NCI-H1436 (cell line): ENCODE results near the gene TTK.
A peak's percentile ranks its signal among the peaks of the same experiment; 100 is the strongest.

ENCODE experiments used
- DNase-seq: peaks from one replicate; lab custom pipeline; 2025; lab: John Stamatoyannopoulos, UW

Gene TTK

DNA sequence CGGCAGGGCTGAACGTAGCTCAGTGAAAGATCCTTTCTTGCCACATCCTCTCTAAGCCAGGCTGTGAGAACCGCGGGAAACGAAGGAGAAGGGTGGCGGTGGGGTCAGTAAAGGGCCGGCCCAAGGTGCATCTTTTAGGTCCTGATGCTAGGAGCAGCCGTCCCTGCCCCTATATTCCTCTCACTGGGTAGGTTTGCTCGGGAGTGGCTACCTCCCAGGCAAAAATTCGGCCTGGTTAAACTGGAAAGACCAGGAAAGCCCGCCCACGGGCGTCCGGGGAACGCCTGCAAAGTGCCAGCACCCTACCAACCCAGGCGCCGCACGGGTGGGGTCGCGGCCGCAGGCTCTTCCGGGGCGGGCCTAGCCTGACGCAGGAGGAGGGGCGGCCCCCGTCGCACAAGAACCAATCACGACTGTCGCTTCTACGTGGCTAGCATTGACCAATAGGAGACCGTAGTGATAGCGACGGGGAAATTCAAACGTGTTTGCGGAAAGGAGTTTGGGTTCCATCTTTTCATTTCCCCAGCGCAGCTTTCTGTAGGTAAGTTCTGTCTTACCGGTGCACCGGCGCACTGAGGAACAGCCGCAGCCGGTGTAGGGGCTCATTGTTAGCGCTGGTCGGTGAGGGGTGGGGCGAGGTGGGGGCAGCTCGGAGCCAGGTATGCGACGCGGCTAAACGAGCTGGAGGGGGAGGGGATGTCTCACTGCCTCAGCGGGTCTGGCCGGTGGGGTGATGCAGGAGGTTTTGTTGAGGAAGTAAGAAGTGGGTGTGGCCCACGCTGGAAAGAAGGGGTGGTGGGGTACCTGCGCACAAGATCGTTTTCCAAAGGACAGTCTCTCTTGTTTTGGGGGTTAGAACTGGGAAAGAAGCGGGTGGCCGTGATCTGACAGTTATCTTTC lies at the start of gene TTK:
TTK (plus strand) TSS at position 477 of the 900 bp plus-strand sequence. CDS start 1,195 bp downstream, outside the sequence.
- peak; percentile 91 for DNase-seq

DNA sequence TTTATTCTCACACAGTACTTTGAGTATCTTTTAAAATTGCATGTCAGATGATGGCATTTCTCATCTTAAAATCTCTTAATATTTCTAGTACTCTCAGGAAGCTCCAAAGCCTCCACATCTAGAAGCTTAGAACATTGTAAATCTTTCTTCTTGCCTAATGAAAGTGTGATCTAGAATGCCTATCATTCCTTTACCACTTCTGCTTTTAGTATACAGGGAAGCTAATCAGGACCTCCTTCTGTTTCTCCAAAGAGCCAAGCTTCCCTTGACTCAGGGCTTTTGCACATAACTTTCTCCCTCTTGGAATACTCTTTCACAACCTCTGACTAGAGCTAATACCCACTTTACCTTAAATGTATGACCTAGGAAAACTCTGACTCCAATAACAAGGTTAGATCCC lies 49.6 kb upstream of the TTK start:
- no peak for DNase-seq

DNA sequence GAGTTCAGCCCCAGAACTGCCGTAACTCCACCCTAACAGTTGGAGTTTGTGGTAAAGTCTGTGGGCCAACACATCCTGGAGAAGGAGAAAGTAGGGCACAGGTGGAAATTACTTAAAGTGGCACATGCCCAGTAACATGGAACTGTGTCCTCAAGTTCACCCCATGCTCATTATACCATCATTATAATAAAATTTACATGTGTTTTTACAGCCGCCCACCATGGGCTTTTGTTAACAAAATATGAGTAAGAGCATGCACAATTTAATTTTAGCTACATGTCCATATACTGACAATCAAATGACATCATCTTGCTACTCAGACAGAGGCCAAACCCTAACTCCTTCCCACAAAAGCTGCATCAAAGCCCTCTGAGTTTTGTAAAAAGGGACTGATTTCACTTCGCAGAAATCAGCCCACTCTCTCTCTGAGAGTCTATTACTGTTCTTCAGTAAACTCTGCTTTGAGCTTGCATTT lies 39.8 kb upstream of the TTK start:
- DNase-seq: no peak

DNA sequence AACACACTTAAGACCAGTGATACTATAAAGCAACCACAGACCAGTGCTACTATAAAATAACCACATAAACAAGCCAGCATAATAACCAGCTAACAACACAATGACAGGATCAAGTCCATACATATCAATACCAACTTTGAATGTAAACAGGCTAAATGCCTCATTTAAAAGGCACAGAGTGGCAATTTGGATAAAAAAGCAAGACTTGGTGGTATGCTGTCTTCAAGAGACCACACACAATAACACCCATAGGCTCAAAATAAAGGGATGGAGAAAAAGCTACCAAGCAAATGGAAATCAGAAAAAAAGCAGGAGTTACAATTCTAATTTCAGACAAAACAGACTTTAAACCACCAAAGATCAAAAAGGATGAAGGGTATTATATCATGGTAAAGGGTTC lies 37.3 kb upstream of the TTK start:
- DNase-seq: no peak

DNA sequence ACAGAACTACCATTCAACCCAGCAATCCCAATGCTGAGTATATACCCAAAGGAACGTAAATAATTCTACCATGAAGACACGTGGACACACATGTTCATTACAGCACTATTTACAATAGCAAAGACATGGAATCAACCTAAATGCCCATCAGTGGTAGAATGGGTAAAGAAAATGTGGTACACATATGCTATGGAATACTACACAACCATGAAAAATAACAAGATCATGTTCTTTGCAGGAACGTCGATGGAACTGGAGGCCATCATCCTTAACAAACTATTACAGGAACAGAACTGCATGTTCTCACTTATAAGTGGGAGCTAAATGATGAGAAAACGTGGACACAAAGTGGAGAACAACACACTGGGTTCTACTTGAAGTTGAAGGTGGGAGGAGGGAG lies 34.7 kb upstream of the TTK start:
- DNase-seq: no peak

DNA sequence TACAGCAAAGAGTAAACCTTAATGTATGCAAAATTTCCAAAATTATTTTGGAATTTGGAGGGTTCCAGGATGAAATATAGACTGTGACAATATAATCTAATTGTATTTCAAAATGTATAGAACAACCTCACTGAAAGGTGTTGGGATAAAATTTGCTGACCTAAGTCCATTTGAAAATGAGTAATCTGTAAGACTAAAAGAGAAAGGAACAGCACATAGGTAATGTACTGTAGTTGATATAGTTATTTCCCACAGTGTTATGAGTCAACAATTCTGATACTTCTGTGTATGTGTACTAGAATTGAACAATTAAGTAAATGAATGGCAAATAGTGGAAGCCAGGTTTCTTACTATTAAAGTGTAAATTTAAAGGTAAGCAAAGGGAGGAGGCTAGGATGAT lies 33.3 kb upstream of the TTK start:
- no peak for DNase-seq

DNA sequence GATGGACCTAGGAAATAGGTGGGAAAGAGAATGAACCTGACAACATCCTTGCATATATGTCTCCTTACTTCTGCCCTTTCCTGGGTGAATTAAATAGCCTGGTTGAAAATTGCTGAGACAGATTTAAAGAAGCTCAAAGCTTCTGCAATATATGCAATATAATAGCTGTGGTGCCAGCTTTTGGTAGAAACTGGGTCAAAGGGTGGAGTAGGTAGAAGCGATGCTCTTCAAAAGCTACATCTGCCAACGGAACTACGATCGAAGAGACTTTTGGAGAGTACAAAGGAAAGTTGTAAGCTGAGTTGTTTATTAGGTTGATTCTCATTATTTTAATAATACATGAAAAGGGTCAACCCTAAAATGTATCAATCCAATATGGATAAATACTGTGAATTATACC lies 22.8 kb upstream of the TTK start:
- no peak for DNase-seq

DNA sequence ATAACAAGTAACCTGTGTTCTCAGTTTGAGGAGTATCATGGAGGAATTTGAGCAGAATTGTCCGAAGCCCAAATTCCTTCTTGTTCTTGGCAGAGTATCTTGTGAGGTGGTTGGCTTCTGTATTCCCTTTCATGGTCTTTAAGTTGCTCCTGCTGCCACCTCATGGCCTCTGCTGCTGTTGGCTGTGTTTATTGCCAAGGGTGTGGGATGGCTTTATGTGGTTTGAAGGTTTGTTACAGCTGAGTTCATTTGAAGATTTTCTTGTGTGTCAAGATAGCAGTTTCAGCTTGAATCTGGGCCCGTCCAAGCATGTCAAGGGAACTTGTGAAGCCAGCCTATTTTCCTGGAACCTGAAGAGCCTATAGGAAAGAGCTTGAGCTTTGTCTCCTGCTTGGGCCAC lies 20.2 kb upstream of the TTK start:
- no peak for DNase-seq

DNA sequence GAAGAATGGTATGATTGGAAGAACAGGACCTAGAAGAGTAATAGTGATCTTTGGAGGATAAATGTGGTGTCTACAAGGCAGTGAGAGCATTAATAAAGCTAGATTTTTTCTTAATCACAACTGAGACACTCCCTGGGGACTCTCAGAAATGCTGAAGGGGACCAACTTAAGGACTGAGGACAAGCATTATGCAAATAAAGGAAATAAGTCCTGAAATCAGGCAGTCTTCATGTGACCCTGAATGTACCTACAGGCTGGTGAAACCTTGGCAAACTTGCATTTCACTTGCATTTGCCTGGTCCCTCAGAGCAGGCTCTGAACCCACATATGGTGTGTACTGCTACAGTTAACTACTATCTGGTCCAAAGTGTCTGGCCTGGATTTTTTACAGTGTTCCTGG lies 19.3 kb upstream of the TTK start:
- DNase-seq: no peak

DNA sequence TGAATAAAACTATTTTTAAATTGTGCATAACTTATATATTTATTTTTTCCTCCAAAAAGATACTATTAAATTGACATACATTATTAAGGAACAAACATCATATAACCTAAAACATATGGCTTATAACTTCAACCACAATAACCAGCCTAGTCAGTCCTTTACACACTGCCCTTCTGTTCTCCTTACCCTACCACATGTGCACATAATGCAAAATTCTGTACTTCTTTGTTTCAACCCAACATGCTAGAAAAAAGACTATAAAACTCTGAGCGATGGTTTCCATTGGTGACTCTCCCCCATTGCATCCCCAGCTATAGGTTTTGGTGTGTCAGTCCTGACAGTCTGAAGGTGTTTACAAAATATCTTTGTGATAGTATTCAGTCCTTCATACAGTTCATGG lies 14.8 kb upstream of the TTK start:
- DNase-seq: no peak

DNA sequence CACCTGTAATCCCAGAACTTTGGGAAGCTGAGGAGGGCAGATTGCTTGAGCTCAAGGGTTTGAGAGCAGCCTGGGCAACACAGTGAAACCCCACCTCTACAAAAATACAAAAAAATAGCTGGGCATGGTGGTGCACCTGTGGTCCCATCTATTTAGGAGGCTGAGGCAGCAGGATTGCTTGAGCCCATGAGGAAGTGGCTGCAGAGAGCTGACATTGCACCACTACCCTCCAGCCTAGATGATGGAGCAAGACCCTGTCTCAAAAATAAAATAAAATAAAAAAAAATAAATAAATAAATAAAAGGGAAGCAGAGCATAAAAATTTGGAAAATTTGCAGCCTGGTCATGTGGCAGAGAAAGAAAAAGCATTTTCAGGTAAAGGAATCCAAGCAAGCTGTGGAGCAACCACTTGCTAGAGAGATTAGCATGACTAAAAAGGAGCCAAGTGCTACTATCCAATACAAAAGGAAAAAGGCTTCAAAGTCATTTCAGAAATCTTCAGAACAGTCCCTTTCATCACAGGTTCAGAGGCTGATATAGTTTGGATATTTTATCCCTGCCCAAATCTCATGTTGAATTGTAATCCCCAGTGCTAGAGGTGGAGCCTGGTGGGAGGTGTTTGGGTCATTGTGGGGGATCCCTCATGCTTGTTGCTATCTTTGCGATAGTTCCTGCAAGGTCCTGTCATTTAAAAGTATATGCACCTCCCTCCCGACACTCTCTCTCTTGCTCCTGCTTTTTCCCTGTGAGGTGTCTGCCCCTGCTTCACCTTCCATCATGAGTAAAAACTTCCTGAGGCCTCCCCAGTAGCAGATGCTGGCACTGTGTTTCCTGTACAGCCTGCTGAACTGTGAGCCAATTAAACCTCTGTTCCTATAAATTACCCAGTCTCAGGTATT lies 11.2 kb upstream of the TTK start:
- no peak for DNase-seq

DNA sequence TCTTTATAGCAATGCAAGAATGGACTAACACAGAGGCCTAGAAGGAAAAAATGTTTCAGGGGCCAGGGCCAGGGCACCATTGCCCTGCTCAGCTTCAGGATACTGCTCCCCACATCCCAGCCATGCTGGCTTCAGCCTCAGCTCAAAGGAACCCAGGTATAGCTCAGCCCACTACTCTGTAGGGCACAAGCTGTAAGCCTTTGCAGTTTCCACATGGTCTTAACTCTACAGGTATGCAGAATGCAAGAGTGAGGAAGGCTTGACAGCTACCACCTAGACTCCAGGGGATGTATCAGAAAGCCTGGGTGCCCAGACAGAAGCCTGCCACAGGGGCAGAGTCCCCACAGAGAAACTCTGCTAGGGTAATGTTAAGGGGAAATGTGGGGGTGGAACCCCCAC lies 10.5 kb upstream of the TTK start:
- DNase-seq: no peak

DNA sequence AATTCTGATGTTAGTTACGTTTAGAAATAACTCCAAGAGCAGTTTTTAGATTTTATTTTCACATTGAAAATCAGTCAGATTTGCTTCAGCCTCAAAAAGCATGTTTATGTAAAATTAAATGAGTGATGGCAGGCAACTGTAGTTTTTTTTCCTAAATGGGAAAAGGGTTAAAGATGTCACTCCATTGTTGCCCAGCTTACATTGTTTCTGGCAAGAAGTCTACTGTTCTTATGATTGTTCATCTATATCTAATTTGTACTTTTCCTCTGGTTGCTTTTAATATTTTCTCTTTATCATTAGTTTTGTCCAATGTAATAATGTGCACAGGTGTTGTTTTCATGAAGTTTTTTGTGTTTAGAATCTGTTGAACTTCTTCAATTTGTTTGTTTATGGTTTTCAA lies 6.7 kb upstream of the TTK start:
- DNase-seq: no peak

DNA sequence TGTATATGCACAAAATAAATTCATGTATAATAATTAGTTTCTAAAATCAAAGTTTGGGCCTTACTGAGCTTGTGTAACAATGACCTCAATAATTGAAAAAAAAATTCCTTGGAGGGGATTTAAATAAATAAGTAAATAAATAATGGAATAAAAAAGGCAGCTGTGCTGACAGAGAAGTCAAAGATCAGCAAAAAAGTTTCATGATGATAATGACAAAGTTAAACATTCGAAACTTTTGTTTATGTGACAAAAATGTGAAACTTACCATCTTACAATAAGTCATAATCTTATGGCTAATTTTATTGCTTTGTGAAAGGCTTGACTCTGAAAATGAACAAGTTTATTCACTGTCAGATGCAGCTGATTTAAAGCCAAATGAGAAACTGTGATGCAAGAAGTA lies 3.1 kb upstream of the TTK start:
- DNase-seq: no peak

DNA sequence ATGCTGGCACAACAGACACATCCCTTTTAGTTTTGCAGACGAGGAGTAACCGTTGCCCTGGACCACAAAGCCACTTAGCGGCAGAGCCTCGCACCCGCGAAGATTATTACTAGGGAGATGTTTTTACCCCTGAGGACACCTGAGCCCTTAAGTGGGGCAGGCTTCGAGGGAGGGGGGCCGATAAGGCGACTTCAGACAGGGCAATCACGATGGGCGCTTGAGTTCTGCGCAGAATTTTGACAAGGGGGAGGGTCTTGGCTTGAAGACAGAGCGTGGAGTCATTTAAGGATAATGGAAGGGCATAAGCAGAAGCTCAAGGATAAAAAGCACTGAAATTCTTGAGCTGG lies 650 bp upstream of the TTK start:
- peak; percentile 17 for DNase-seq

DNA sequence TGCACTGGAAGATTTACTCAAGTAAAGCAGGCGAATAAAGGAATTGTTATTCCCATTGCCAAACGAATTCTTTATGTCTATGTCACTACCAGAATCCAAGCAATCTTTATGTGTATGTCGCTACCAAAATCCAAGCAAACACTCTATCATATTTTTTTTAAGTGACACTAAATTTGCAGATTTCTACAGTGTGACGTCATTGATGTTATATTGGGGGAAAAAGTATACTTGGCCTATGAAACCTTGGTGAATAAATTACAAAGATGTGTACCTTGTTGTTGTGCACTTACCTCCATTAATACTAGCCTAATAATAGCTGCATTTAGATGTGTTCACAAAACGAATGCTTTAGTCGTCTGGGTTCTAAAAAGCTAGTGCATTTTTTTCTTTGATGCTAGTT lies 957 bp downstream of the TTK start:
- DNase-seq: no peak

DNA sequence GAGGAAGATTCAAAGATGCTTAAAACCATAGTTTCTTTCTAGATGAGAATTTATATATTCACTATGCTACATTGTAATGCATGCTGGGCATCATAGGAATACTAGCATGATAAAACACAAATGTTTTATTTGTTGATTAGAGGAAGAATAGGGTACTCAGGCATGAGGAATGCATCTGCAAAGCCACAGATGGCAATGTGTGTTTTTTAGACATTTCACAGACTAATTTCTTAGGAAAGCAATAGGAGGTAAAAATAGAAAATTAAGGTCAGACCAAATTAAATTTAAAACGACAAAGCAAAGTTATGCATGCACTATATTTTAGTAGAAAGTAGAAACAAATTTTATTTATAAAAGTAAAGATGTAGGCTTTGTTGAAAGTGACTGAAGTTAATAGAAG lies 2.1 kb downstream of the TTK start:
- no peak for DNase-seq

DNA sequence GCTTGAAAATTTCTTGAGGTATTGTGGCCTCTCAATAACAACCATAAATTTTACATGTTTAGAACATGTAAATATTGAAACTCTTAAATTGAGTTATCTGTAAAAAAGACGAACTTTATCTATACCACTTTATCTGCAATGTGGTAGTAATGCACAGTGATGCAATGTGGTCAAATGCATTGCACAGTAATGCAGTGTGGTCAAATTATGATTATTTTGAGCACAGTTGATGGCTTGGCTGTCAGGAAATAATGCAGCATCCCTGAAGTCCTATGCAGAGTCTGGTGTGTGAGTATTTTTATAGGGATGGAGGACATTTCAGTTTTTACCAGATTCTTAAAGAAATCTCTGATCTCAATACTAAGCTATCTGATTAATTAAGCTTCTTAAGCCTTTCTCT lies 5.1 kb downstream of the TTK start:
- no peak for DNase-seq

DNA sequence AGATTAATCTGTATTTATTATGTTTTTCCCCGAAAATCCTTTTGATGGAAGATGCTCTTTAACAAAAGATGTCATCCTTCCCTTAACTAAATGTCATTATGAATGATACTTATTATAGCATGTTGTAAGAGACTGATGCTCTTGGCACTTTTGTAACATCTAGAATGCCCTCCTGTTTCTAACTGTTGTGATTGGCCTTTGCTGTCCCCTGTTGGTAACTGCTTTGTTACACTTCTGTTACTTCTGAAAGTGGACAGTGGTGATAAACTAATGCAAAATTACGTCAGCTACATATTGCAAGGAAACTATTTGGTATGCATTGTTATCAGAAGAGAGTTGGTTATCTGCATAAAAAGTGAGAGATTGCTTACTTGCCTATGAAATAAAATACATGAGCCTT lies 5.8 kb downstream of the TTK start:
- no peak for DNase-seq

DNA sequence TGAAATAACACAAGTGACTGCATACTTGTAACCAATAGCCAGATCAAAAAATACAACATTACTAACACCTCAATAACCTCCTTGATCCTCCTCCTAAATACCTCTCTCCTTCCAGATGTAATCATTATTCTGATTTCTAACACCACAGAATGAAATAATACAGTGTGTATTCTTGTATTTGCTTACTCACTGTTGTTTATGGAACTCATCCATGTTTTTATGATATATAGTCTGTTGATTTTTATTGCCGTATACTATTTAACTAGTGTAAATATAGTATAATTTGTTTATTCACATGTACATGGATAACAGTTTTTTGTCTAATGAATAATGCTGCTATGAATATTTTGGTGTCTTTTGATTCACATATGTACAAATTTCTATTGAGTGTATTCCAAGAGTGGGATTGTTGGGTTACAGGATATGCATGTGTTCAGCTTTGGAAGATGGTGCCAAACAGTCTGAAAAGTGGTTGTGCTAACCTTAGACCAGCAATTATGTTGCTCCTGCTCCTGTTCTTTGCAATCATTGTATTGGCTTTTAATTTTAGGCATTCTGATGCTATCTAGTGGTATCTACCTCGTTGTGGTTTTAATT lies 11.5 kb downstream of the TTK start:
- DNase-seq: no peak

DNA sequence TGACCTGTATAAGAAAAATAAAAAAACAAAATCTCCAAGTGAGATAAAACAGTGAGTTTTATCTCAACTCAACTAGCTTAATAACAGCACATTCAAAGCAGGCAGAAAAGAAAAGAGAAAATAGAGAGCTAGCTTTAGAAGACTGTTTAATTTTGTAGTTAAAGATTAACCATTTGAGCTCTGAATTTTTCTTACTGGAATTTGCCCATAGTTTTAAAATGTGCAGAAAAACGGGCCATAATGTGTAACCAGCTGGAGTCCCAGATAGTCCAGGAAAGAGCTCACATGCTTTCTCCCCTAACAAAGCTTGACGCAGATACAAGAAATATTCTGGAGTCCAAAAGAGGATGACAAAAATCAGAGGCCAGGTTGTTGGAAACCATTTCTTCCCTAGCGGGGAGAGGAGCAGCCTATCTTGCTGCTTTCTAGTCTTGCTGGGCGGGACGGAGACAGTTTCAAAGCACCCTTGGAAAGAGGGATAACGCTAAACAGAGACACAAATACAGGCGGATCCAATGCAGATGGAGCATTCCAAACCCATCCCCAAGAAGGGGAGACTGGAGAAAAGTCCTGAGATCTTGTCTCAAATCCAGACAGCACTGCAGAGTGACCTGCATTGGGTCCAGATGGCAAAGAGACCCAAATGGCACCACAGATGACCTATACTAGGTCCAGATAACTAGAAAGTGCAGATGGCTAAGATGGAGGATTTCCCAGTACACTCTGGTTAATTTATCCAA lies 16.1 kb downstream of the TTK start:
- no peak for DNase-seq

DNA sequence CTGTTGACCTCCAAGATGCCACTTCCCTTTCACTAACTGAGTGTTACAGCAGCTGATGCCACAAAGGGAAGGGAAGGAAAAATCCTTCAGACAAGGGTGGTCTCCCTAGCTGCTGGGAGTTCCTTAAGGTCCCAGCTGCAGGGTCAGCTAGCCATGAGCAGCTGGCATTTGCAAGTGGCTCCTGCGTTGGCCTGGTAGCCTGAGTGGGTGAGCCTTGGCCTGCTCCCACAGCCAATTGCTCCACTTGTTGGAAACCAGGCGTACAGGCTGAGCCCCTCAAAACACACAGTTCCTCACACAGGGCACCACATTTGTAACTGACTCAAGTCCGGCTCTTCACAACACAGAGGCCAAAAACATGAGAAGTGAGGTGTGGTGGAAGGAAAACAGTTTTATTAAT lies 16.7 kb downstream of the TTK start:
- DNase-seq: no peak
